Astrocyte (in vitro differentiated cells and primary cell): ENCODE results near the gene ZSWIM4.

Source experiments
- CTCF ChIP-seq: IDR thresholded peaks from 2 replicates; pipeline ENCODE4 v1.5.1; 2011; ENCODE audit warnings: low read depth, mild to moderate bottlenecking, inconsistent platforms, low read length, moderate library complexity; ENCODE audit not compliant: insufficient read depth
- EZH2 ChIP-seq: IDR thresholded peaks from 2 replicates; pipeline ENCODE4 v1.6.1; 2012; ENCODE audit warnings: mild to moderate bottlenecking, low read length, inconsistent platforms; ENCODE audit not compliant: insufficient read depth

- TF ChIP-seq CTCF (no peak), EZH2 (no peak)
These were observed 25.1 kb upstream of the ZSWIM4 start for GRCh38 chr19:13770013-13770635.
